Cardiac muscle cell (in vitro differentiated cells and primary cell): ENCODE results near the gene PSORS1C1. TPM values are rescaled to one million over a fixed set of nuclear protein-coding genes. Genes with fewer than 3 reads are reported as not detected.
A peak's percentile ranks its signal among the peaks of the same experiment; 100 is the strongest.

Experiments
- DNase-seq, 2 donors: peaks; one replicate each; pipeline versions ENCODE4 v3.0.0 to v3.0.0-alpha.2; 2010 to 2017; ENCODE audit warnings: low read depth in 1 of 2, low spot score in 1 of 2
- H3K27ac ChIP-seq: fragments of 200-600 bp; sonication (generic); 2 replicates; pipeline ENCODE4 v1.5.1; 2016
- H3K27me3 ChIP-seq: fragments of 200-600 bp; sonication (generic); 2 replicates; pipeline ENCODE4 v1.6.0; 2016; ENCODE audit warnings: control low read depth
- H3K36me3 ChIP-seq: fragments of 200-600 bp; sonication (generic); 2 replicates; pipeline ENCODE4 v1.5.1; 2016; ENCODE audit warnings: control low read depth
- H3K4me1 ChIP-seq: fragments of 200-600 bp; sonication (generic); 2 replicates; pipeline ENCODE4 v1.8.1; 2017; ENCODE audit warnings: low read depth, mild to moderate bottlenecking, mixed run types
- H3K4me3 ChIP-seq: fragments of 200-600 bp; sonication (generic); 2 replicates; pipeline ENCODE4 v1.5.1; 2016; ENCODE audit warnings: mild to moderate bottlenecking
- H3K9me3 ChIP-seq: fragments of 200-600 bp; sonication (generic); 2 replicates; pipeline ENCODE4 v1.5.1; 2017; ENCODE audit warnings: low read depth, mild to moderate bottlenecking, control low read depth
- polyA plus RNA-seq: library from polyadenylated mRNA; unstranded; fragments of >200 nt; fragmentation: Nextera tagmentation; extraction: Ambion mirVana; gene quantifications from 2 replicates; pipeline ENCODE4 v1.2.1, GENCODE V29; 2016
- total RNA-seq: library from RNA; depleted of rRNA; stranded (reverse); fragments of >200 nt; gene quantifications from 2 replicates; pipeline ENCODE4 v1.2.3, GENCODE V29; 2016
- TF ChIP-seq, protein P1 (sequence below): IDR thresholded peaks from 2 replicates; pipeline ENCODE4 v1.5.1; 2012; ENCODE audit warnings: low read depth, mild to moderate bottlenecking, low read length

Gene PSORS1C1
- total and polyA plus RNA-seq, 2 experiments from 2014 or later, result not detected

DNA sequence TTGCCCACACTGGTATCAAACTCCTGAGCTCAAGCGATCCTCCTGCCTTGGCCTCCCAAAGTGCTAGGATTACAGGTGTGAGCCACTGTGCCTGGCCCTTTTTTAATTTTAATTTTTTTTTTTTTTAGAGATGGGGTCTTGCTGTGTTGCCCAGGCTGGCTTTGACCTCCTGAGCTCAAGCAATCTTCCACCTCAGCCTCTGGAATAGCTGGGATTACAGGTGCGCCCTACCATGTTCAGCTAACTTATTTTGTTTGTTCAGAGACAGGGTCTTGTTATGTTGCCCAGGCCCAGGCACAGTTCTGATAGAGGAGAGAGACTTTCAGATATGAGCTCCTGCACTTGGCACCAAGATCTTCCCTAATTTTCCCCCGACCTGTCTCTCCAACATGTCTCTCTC, 16.2 kb downstream of the PSORS1C1 start:
- Histone ChIP-seq H3K4me1 (no peaks in the 10 kb centered on the region), H3K27me3 (peaks cover 8% of the 10 kb centered on the region), H3K4me3 (no peak overlapping the region), H3K36me3 (no peaks in the 10 kb centered on the region), H3K27ac (no peak overlapping the region), H3K9me3 (no peaks in the 10 kb centered on the region)
- TF ChIP-seq, protein P1, sequence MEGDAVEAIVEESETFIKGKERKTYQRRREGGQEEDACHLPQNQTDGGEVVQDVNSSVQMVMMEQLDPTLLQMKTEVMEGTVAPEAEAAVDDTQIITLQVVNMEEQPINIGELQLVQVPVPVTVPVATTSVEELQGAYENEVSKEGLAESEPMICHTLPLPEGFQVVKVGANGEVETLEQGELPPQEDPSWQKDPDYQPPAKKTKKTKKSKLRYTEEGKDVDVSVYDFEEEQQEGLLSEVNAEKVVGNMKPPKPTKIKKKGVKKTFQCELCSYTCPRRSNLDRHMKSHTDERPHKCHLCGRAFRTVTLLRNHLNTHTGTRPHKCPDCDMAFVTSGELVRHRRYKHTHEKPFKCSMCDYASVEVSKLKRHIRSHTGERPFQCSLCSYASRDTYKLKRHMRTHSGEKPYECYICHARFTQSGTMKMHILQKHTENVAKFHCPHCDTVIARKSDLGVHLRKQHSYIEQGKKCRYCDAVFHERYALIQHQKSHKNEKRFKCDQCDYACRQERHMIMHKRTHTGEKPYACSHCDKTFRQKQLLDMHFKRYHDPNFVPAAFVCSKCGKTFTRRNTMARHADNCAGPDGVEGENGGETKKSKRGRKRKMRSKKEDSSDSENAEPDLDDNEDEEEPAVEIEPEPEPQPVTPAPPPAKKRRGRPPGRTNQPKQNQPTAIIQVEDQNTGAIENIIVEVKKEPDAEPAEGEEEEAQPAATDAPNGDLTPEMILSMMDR, result no peak
- DNase-seq, result no peak

DNA sequence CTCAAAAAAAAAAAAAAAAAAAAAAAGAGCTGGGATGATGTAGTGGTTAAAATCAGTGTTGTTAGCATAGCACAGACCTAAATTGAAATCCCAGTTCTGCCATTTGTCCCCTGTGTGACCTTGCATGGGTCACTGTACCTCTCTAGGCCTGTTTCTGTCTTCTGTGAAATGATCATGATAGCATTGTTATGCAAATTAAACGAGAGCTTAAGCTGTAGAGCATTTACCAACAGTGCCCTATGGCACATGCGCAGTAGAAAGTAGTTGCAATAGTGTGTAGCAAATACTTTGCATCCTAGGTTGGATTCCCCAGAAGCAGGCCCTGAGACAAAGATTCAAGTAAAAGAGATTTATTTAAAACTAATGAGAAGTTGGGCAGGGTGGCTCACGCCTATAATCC, 17.0 kb downstream of the PSORS1C1 start:
- Histone ChIP-seq H3K4me3 (no peak overlapping the region), H3K4me1 (no peaks in the 10 kb centered on the region), H3K36me3 (no peaks in the 10 kb centered on the region), H3K27me3 (peaks cover 8% of the 10 kb centered on the region), H3K27ac (no peak overlapping the region), H3K9me3 (no peaks in the 10 kb centered on the region)
- no peak for DNase-seq
- TF ChIP-seq, protein P1, result no peak

DNA sequence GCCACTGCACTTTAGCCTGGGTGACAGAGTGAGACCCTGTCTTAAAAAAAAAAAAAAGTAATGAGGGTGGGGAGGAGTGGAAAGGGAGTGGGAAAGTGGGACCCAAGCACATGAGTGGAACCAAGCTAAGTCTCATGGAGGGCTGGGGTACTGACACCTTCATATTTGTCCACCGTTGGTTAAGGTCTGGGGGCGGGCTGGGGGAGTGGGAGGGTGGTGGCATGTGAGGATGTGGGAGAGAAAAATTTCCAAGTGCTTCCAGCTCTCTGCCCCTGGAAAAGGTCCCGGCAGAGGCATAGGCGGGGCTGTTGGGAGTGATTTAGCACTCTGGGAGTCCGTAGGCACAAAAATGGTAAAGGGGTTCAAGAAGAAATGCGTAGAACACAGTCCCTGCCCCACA, 18.2 kb downstream of the PSORS1C1 start:
- no peak overlapping the region for H3K4me3 ChIP-seq
- no peaks in the 10 kb centered on the region for H3K4me1 ChIP-seq
- H3K36me3 ChIP-seq, result no peaks in the 10 kb centered on the region
- H3K27ac ChIP-seq, result no peak overlapping the region
- no peaks in the 10 kb centered on the region for H3K9me3 ChIP-seq
- TF ChIP-seq, protein P1, result no peak
- H3K27me3 ChIP-seq, result peaks cover 8% of the 10 kb centered on the region
- DNase-seq, result no peak

DNA sequence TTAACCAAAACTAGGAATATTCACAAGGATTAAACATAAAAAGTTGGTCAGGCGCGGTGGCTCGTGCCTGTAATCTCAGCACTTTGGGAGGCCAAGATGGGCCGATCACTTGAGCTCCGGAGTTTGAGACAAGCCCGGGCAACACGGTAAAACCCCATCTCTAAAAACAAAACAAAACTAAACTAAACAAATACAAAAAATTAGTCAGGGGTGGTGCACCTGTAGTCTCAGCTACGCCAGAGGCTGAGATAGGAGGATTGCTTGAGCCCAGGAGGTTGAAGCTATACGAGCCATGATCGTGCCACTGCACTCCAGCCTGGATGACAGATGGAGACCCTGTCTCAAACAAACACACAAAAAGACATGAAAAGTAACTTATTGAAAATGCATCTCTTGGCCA, 21.1 kb downstream of the PSORS1C1 start:
- DNase-seq, result no peak
- Histone ChIP-seq H3K4me3 (no peak overlapping the region), H3K27me3 (no peaks in the 10 kb centered on the region), H3K36me3 (no peaks in the 10 kb centered on the region), H3K9me3 (no peaks in the 10 kb centered on the region), H3K4me1 (no peaks in the 10 kb centered on the region), H3K27ac (no peak overlapping the region)
- TF ChIP-seq, protein P1, result no peak

DNA sequence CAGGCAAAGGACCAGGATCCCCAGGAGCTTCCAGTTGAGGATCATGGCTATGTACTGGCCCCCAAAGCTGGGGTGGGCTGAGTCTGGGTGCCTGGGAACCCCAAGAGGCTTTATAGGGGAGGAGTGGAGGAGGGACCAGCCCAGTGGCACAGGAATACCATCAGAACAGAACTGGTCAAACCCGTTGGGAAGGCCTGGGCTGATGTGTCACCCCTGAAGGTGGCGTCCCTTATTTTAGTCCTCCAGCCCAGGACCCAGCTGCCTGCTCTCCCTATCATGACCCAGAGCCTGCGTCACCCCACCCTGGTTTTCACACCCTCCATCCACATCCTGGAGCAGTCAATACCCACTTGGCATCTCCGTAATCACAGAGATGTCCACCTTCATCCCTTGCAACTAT, 24.4 kb downstream of the PSORS1C1 start, which contains the start of gene PSORS1C2:
Gene PSORS1C2 (minus strand): TSS at position 85 of the 400 bp plus-strand sequence. CDS start 40 bp downstream, at position 45.
- Histone ChIP-seq H3K4me1 (no peaks in the 10 kb centered on the region), H3K27me3 (no peaks in the 10 kb centered on the region), H3K36me3 (no peaks in the 10 kb centered on the region), H3K4me3 (no peak within 1 kb of the TSS), H3K9me3 (no peaks in the 10 kb centered on the region), H3K27ac (no peak within 1 kb of the TSS)
- TF ChIP-seq, protein P1, result no peak
- no peak for DNase-seq

DNA sequence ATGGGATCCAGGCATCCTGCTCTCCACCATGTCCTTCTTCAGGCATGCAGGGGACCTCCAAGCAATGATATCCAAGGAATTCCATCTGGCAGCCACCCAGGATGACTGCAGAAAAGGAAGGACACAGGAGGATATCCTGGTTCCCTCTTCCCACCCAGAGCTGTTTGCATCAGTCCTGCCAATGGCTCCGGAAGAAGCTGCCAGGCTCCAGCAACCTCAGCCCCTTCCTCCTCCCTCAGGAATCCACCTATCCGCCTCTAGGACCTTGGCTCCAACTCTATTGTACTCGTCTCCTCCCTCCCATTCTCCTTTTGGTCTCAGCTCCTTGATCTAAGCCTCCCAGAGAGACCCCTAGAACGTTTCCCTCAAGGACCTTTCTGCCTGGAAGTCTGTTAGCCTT, 25.0 kb downstream of the PSORS1C1 start:
- no peak overlapping the region for H3K4me3 ChIP-seq
- H3K4me1 ChIP-seq, result no peaks in the 10 kb centered on the region
- H3K36me3 ChIP-seq, result no peaks in the 10 kb centered on the region
- DNase-seq, result peak in 1 of 2 donors; percentile 79
- no peaks in the 10 kb centered on the region for H3K9me3 ChIP-seq
- TF ChIP-seq, protein P1, result no peak
- H3K27ac ChIP-seq, result no peak overlapping the region
- no peaks in the 10 kb centered on the region for H3K27me3 ChIP-seq
